ENCODE data around the gene DIS3L2.
A peak's percentile ranks its signal among the peaks of the same experiment; 100 is the strongest.
"Not testable (repeated sequence)": the region's sequence is repeated elsewhere in the genome, so short reads cannot be mapped to it uniquely, and the experiment has no call there.

The DIS3L2 gene

DNA sequence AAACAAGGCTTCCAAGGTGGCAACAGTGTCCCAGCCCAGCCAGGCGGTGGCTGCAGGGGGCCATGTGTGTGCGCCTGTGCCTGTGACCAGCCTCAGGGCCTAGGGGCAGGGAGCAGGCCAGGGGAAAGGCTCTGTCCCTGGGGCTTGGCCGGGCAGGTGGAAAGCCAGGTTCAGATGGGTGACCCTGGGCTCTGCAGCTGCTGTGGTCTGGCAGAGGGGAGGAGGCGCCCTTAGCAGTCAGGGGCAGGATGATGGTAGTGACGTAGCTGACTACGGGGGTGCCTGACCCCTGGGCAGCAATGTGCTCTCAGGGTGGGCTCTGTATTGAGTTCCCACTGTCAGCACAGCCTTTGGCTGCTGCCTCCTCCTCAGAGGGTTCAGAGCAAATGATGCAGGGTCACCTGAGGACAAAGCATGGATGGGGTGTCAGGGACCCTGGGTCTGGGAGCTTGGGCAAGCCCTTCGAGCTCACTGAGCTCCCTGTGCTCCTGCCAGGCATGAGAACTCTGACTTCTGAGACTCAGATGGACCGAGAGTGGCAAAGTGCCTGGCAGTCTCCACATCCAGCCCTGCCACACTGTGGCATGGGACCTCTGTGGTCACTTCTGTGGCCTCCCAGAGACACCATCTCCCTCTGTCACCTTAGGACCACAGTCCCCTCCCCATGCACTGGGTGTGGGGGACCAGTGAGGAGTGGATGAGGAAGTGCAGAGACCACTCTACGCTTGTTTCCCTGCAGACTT, 360.5 kb downstream of the DIS3L2 start:
- Histone ChIP-seq H3K9ac (ENCODE audit: low read length) (no peak overlapping the region), H3K36me3 (ENCODE audit: control insufficient read depth, insufficient read depth, low read length, severe bottlenecking) (no peaks in the 10 kb centered on the region), H3K4me3 (ENCODE audit: low read length) (no peak overlapping the region), H3K9me3 (ENCODE audit: control insufficient read depth, low read length) (no peaks in the 10 kb centered on the region), H3K4me1 (ENCODE audit: control insufficient read depth, insufficient read depth, low read length) (no peaks in the 10 kb centered on the region), H3K27me3 (replicated peaks; ENCODE audit: control insufficient read depth, insufficient read depth, low read length) (no peaks in the 10 kb centered on the region)
- no peak for DNase-seq (ENCODE audit: low read depth)

DNA sequence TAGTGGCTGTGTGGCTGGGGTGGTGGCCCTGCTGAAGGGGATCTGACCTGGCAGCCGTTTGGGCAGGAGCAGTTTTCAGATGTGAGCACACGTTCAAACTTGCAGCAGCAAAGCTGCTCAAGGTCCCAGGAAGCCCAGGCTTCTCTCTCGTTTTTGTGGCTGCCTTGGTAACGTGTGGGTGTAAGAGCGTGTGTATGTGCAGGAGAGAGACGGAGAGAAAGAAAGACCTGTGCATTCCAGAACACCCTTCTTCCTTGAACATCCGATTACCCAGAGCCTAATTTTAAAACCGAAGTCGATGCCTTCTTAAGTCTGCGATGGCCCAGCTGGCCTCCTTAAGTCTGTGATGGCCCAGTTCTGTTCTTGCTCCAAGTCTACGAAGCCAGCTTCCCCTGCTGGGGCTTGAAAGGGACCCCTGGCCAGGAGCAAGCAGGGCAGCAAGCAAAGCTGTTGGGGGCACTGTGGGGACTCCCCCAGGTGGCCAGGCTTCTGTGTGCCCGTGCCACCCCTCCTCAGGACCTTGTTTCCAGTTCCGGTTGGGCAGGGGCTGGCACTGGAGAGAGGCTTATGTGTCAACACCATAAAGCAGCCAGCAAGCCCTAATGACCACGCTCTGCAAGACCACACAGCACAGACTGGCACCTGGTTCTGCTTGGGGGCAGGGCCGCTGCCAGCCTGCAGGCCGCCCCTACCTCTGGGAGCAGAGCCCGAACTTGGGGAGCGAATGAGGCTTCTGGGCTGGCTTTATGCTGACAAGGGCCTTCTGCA, 361.2 kb downstream of the DIS3L2 start:
- no peaks in the 10 kb centered on the region for H3K9me3 ChIP-seq (ENCODE audit: control insufficient read depth, low read length)
- no peaks in the 10 kb centered on the region for H3K36me3 ChIP-seq (ENCODE audit: control insufficient read depth, insufficient read depth, low read length, severe bottlenecking)
- no peak overlapping the region for H3K4me3 ChIP-seq (ENCODE audit: low read length)
- no peak overlapping the region for H3K9ac ChIP-seq (ENCODE audit: low read length)
- no peaks in the 10 kb centered on the region for H3K27me3 ChIP-seq (replicated peaks; ENCODE audit: control insufficient read depth, insufficient read depth, low read length)
- no peak for DNase-seq (ENCODE audit: low read depth)
- H3K4me1 ChIP-seq (ENCODE audit: control insufficient read depth, insufficient read depth, low read length) = no peaks in the 10 kb centered on the region

DNA sequence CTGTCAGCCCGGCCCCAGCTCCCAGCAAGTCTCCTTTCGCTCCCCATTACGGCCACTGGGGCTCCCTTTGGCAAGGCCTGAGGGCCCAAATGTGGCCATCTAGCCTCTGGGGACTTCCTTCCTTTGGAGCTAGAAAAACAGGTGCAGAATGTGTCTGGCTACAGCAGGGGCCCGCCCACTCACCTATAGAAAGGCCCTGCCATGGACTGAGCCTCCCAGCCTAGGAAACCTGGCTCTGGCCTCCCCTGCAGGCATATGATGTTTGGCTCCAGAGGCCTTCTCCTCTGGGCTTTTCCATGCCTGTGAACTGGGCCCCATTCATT, 361.8 kb downstream of the DIS3L2 start:
- H3K9me3 ChIP-seq (ENCODE audit: control insufficient read depth, low read length) = no peaks in the 10 kb centered on the region
- no peak overlapping the region for H3K4me3 ChIP-seq (ENCODE audit: low read length)
- H3K36me3 ChIP-seq (ENCODE audit: control insufficient read depth, insufficient read depth, low read length, severe bottlenecking) = no peaks in the 10 kb centered on the region
- H3K4me1 ChIP-seq (ENCODE audit: control insufficient read depth, insufficient read depth, low read length) = no peaks in the 10 kb centered on the region
- H3K27me3 ChIP-seq (replicated peaks; ENCODE audit: control insufficient read depth, insufficient read depth, low read length) = no peaks in the 10 kb centered on the region
- DNase-seq (ENCODE audit: low read depth) = no peak
- no peak overlapping the region for H3K9ac ChIP-seq (ENCODE audit: low read length)

DNA sequence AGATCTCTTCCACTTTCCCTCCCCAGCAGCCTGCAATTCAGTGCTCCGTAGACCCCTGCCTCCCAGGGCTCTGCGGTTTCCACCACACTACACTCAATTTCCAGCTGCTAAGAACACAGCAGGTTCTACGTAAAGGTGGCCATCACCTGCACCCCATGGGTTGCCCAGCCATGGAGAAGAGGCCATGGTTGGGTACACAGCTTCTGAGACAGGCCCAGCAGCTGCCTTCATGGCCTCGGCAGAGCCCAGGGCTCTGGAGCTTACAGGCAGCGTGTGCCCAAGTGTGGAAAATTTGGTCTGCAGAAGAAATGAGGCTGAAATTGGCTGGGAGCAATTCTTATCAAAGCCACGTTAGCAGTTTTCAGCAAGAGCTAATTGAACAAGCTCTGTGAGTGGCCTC, 362.5 kb downstream of the DIS3L2 start:
- DNase-seq (ENCODE audit: low read depth); H3K4me3 ChIP-seq (ENCODE audit: low read length); H3K27me3 ChIP-seq (replicated peaks; ENCODE audit: control insufficient read depth, insufficient read depth, low read length): not testable (repeated sequence)

DNA sequence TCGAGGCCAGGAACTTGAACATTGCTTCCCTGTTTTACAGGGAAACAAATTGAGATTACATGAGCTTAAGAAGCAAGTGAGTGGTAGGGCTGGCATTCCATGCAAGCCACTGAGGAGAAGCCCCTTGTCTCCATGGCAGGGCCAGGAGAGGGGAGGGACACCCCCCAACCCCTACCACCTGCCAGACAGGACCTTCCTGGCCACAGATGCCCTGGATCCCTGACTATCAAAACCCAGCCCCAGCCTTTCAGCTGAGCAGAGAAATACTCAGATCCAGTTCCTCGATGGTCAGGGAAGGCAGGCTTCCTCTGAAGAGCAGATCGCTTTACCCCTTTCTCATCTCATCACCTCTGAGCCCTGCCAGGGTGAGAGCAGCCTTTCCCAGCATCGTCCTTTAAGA, 363.3 kb downstream of the DIS3L2 start:
- Histone ChIP-seq H3K9ac (ENCODE audit: low read length) (no peak overlapping the region), H3K4me1 (ENCODE audit: control insufficient read depth, insufficient read depth, low read length) (no peaks in the 10 kb centered on the region), H3K36me3 (ENCODE audit: control insufficient read depth, insufficient read depth, low read length, severe bottlenecking) (no peaks in the 10 kb centered on the region), H3K4me3 (ENCODE audit: low read length) (no peak overlapping the region), H3K9me3 (ENCODE audit: control insufficient read depth, low read length) (no peaks in the 10 kb centered on the region), H3K27me3 (replicated peaks; ENCODE audit: control insufficient read depth, insufficient read depth, low read length) (no peaks in the 10 kb centered on the region)
- DNase-seq (ENCODE audit: low read depth) = no peak

More for the DNA sequence above, 362.5 kb downstream of the DIS3L2 start:
- not testable (repeated sequence) for H3K4me1 ChIP-seq (ENCODE audit: control insufficient read depth, insufficient read depth, low read length); H3K9me3 ChIP-seq (ENCODE audit: control insufficient read depth, low read length); H3K9ac ChIP-seq (ENCODE audit: low read length); H3K36me3 ChIP-seq (ENCODE audit: control insufficient read depth, insufficient read depth, low read length, severe bottlenecking)

DNA sequence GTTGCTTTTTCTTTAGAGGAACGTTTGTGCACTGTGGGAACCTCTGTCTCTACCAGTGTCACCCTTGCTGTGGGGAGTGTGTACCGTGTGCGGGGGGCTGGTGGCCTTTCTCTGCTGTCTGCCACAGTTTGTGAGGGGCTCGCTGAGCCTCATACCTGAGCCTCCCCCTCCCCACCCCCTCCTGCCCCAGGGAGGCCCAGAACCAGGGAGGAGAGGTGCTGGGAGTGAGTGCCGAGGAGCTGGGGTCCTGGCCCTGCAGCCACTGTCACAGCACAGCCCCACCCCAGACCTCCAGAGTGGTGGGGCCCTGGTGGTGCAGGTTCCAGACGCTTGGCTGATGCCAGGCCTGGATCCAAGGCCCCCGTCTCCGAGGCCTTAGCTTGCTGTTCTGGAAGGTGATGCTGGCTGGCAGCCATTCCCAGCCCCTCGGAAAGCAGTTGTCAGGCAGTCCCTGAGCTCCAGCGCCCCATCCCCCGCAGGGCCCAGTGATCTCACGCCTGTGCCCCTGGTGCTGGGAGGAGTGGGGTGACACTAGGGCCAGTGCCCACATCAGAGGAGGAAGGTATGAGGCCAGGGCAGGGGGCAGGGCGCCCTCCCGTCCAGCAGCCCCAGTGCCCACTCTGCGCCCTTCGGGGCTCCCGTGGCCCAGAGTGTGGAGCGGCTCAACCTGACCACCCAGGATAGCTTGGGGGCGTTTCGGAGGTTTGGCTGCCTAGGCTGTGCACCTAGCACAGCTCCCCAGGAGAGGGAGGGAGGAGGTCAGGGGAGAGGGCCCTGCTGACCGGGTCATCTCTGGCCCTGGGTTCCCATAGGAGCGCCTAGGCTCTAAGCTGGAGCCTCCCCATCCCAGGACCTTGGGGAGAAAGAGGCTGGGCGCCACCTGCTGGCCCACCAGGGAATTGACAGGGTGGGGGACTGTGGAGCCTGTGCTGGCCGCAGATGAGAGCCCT, 364.1 kb downstream of the DIS3L2 start:
- peak; percentile 38 for DNase-seq (ENCODE audit: low read depth)
- H3K9ac ChIP-seq (ENCODE audit: low read length) = no peak overlapping the region
- no peaks in the 10 kb centered on the region for H3K27me3 ChIP-seq (replicated peaks; ENCODE audit: control insufficient read depth, insufficient read depth, low read length)
- H3K36me3 ChIP-seq (ENCODE audit: control insufficient read depth, insufficient read depth, low read length, severe bottlenecking) = no peaks in the 10 kb centered on the region
- H3K4me3 ChIP-seq (ENCODE audit: low read length) = no peak overlapping the region
- no peaks in the 10 kb centered on the region for H3K9me3 ChIP-seq (ENCODE audit: control insufficient read depth, low read length)
- H3K4me1 ChIP-seq (ENCODE audit: control insufficient read depth, insufficient read depth, low read length) = no peaks in the 10 kb centered on the region

DNA sequence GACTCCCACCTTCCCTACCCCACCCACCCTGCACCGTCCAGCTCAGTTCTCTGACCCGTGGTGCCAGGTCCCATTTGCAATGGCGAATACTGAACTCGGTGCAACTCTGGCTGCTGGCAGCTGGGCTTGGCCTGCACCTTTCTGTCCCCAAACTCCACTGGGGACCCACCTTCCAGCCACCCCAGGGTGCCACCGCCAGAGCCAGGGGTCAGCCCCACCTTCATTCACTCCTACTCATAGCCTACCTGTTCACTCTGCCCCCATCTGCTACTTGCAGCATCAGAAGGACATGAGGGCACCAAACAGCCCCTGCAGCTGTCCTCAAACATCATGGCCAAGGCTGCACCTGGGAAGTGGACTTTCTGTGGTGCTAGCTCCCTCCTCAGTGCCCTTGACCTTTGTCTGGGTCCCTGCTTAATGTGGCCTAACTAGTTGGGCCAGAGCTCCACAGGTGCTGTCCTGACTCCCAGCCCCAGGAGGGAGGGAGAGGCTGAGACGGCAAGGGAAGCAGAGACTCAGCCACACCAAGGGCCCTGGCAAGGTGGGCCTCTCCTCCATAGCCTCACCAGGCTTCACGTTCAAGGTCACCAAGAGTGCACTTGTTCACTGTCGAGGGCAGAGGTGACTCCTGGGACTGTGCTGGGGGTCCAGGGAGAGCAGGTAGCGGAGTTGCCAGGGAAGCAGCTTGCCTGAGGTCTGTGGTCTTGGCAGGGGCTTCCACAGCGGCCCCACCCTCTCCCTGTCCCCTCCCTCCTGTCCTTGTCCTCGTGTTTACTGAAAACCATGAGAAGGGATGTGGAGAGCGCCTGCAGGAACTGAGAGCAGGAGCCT, 365.0 kb downstream of the DIS3L2 start:
- not testable (repeated sequence) for H3K4me3 ChIP-seq (ENCODE audit: low read length); DNase-seq (ENCODE audit: low read depth)

DNA sequence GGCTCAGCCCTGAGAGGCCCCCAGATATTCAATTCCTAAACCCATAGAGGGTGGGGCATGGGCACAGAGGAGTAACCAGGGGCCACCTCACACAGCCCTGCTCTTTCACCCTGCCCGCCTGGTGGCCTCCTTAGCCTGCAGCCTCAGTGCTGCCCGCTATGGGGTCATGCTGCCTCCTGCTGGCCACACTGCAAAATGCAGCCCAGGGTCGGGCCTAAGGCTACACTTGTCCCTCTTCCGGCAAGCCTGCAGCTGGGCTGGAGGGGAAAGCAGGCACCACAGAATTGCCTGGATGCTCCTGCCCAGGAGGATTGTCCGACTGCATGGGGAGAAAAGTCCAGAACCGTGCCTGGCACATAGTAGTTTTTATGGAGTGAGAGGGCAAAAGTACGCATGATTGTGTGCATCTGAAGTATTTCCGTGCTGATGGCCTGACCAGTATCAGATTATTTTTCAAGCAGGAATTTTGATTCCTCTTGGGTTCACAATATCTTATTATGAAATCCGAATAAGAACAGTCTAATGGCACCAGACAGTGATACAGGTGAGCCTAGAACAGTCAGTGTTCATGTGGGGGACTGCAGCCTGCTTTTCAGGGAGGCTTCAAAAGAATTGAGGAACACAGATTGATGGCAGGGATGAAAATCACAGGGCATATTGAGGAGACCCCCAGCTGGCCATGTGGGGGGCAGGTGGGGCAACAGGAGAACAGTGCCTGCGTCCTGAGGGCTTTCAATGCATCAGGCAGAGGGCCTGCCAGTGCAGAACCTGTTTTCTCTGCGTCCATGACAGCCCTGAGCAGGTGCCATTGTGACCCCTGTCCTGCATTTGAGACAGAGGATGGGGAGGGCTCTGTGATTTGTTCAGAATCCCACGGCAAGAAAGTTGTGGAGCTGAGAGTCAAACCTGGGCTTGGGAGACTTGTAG, 365.9 kb downstream of the DIS3L2 start:
- H3K27me3 ChIP-seq (replicated peaks; ENCODE audit: control insufficient read depth, insufficient read depth, low read length) = no peaks in the 10 kb centered on the region
- no peak overlapping the region for H3K4me3 ChIP-seq (ENCODE audit: low read length)
- H3K9me3 ChIP-seq (ENCODE audit: control insufficient read depth, low read length) = no peaks in the 10 kb centered on the region
- no peaks in the 10 kb centered on the region for H3K4me1 ChIP-seq (ENCODE audit: control insufficient read depth, insufficient read depth, low read length)
- peak; percentile 63 for DNase-seq (ENCODE audit: low read depth)
- H3K36me3 ChIP-seq (ENCODE audit: control insufficient read depth, insufficient read depth, low read length, severe bottlenecking) = no peaks in the 10 kb centered on the region
- no peak overlapping the region for H3K9ac ChIP-seq (ENCODE audit: low read length)

More for the DNA sequence above, 365.0 kb downstream of the DIS3L2 start:
- H3K9me3 ChIP-seq (ENCODE audit: control insufficient read depth, low read length); H3K9ac ChIP-seq (ENCODE audit: low read length); H3K36me3 ChIP-seq (ENCODE audit: control insufficient read depth, insufficient read depth, low read length, severe bottlenecking); H3K4me1 ChIP-seq (ENCODE audit: control insufficient read depth, insufficient read depth, low read length); H3K27me3 ChIP-seq (replicated peaks; ENCODE audit: control insufficient read depth, insufficient read depth, low read length): not testable (repeated sequence)

DNA sequence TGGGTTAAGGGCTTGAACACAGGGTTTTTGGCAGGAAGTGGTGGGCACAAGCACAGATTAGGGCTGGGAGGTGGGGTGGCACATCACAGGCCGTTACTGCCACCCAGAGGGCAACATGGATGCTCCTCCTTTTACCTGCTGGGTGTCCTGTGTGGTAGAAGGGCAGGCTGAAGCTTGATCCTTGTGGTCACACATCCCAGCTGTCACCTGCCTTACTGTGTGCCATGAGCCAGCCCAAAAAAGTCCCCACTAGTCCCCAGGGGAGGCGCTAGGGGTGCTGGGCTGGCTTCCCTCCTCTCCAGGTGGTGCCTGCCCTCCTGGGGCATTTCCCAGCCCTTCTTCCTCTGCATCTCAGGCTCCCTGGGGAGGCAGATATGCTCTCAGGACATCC, 366.5 kb downstream of the DIS3L2 start:
- H3K27me3 ChIP-seq (replicated peaks; ENCODE audit: control insufficient read depth, insufficient read depth, low read length) = no peaks in the 10 kb centered on the region
- H3K9ac ChIP-seq (ENCODE audit: low read length) = no peak overlapping the region
- no peaks in the 10 kb centered on the region for H3K9me3 ChIP-seq (ENCODE audit: control insufficient read depth, low read length)
- no peak for DNase-seq (ENCODE audit: low read depth)
- H3K4me1 ChIP-seq (ENCODE audit: control insufficient read depth, insufficient read depth, low read length) = no peaks in the 10 kb centered on the region
- H3K36me3 ChIP-seq (ENCODE audit: control insufficient read depth, insufficient read depth, low read length, severe bottlenecking) = no peaks in the 10 kb centered on the region
- no peak overlapping the region for H3K4me3 ChIP-seq (ENCODE audit: low read length)
